Measurements from ENCODE around the gene RAF1.
A peak's percentile ranks its signal among the peaks of the same experiment; 100 is the strongest.
"Not testable (repeated sequence)": the region's sequence is repeated elsewhere in the genome, so short reads cannot be mapped to it uniquely, and the experiment has no call there.

RAF1 gene

DNA sequence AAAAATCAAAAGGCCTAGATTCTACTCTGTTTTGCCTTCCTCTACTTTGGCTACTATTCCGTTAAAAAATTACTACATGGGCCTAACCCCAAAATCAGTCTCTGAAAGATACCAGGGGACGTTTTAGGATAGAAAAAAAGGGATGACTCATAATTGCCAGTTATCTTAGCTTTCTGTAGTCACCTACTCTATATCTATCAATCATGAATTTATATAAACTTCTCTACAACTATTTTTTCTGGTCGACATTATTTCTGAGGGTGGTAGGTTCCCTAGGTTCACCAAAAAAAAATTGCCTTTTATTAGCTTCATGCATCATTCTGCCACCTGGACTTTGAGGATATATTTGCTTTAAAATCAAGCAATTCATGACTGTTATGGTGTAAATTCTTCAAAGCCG is 36.5 kb downstream of the RAF1 start:
- Histone ChIP-seq H3K9me3 (no peaks in the 10 kb centered on the region), H3K4me3 (no peak overlapping the region), H3K27me3 (no peaks in the 10 kb centered on the region), H3K27ac (peak overlapping the region; percentile 3), H3K36me3 (no peaks in the 10 kb centered on the region), H3K4me1 (peaks cover 0 to 91% (median 39%) of the 10 kb centered on the region in 4 donors)
- intact Hi-C loops (cut with DNase I; ENCODE audit: low total_unique reads) = no loop called here
- no peak for DNase-seq
- TF ChIP-seq, protein P1, sequence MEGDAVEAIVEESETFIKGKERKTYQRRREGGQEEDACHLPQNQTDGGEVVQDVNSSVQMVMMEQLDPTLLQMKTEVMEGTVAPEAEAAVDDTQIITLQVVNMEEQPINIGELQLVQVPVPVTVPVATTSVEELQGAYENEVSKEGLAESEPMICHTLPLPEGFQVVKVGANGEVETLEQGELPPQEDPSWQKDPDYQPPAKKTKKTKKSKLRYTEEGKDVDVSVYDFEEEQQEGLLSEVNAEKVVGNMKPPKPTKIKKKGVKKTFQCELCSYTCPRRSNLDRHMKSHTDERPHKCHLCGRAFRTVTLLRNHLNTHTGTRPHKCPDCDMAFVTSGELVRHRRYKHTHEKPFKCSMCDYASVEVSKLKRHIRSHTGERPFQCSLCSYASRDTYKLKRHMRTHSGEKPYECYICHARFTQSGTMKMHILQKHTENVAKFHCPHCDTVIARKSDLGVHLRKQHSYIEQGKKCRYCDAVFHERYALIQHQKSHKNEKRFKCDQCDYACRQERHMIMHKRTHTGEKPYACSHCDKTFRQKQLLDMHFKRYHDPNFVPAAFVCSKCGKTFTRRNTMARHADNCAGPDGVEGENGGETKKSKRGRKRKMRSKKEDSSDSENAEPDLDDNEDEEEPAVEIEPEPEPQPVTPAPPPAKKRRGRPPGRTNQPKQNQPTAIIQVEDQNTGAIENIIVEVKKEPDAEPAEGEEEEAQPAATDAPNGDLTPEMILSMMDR (IDR thresholded peaks at IDR 0.05) = no peak

DNA sequence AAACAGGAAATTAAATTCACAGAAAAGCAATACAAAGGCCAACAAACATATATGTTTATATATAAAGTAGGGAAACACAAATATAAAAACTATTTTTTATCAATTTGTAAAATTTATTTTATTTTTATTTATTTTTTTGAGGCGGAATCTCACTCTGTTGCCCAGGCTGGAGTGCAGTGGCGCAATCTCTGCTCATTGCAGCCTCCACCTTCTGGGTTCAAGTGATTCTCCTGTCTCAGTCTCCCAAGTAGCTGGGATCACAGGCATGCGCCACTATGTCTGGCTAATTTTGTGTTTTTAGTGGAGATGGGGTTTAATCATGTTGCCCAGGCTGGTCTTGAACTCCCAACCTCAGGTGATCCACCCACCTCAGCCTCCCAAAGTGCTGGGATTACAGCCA is 39.0 kb downstream of the RAF1 start:
- intact Hi-C loops (cut with DNase I; ENCODE audit: low total_unique reads); H3K9me3 ChIP-seq; H3K27ac ChIP-seq; H3K4me3 ChIP-seq; H3K27me3 ChIP-seq; H3K36me3 ChIP-seq; DNase-seq: not testable (repeated sequence)
- H3K4me1 ChIP-seq = peaks cover 0 to 86% (median 38%) of the 10 kb centered on the region in 4 donors

DNA sequence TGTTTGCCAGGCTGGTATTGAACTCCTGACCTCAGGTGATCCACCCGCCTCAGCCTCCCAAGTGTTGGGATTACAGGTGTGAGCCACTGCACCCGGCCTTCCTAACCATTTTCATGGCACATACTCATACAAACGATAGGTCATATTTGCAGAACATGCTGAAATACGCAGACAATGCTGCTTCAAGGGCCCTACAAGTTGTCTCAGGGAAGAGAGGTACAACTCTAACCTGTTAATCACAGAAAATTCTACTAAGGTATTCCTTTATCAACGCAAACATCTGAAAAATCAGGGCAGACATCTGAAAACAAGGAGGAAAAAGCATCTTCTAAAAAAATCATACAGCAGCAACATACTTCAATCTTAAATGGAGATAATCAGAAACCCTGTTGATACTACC is 39.9 kb downstream of the RAF1 start:
- TF ChIP-seq, protein P1 (IDR thresholded peaks at IDR 0.05) = no peak
- H3K36me3 ChIP-seq = no peaks in the 10 kb centered on the region
- intact Hi-C loops (cut with DNase I; ENCODE audit: low total_unique reads) = no loop called here
- H3K27ac ChIP-seq = peak overlapping the region in 1 of 2 donors; percentile 5
- DNase-seq = no peak
- H3K4me1 ChIP-seq = peaks cover 0 to 77% (median 31%) of the 10 kb centered on the region in 4 donors
- H3K4me3 ChIP-seq = no peak overlapping the region
- H3K9me3 ChIP-seq = no peaks in the 10 kb centered on the region
- no peaks in the 10 kb centered on the region for H3K27me3 ChIP-seq

DNA sequence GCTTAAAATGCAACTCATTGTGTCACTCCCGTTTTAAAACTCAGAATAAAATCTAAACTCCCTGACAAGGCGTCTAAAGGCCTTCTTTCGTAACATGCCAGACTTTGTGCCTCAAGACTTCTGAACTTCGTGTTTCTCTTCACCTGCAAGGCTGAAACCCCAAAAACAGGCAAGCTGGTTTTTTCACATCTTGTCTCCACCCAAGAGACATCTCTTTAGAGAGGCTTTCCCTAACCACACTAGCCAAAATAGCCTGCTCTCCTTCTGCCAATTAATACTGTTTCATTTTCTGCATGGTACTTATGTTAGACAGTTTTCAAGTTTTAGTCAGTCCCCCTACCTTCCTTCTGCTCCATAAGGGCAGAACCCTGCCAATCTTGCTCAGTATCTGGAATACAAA is 41.6 kb downstream of the RAF1 start:
- no peak overlapping the region for H3K4me3 ChIP-seq
- H3K4me1 ChIP-seq = peaks cover 0 to 62% (median 22%) of the 10 kb centered on the region in 4 donors
- H3K27ac ChIP-seq = no peak overlapping the region
- no peak for DNase-seq
- H3K9me3 ChIP-seq = no peaks in the 10 kb centered on the region
- intact Hi-C loops (cut with DNase I; ENCODE audit: low total_unique reads) = no loop called here
- TF ChIP-seq, protein P1 (IDR thresholded peaks at IDR 0.05) = no peak
- H3K36me3 ChIP-seq = peaks cover 10 to 12% (median 12%) of the 10 kb centered on the region in 3 donors
- H3K27me3 ChIP-seq = no peaks in the 10 kb centered on the region

DNA sequence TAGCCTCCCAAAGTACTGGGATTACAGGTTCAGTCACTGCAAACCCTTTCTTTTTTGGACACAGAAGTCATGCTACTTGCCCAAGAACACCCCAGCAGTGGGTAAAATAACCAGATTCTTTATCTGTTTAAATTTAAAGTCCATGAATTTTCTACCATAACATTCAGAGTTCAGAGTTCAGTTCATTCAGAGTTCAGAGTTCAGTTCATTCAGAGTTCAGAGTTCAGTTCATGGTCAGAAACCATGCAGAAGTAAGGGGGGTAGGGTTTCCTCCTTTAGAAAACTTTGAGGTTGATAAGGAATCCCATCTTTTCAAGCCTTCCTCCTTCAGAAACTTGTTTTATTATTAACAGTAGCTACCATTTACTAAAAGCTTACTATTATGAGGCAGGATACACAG is 43.2 kb downstream of the RAF1 start:
- peaks cover 0 to 47% (median 19%) of the 10 kb centered on the region in 4 donors for H3K4me1 ChIP-seq
- no peak for DNase-seq
- TF ChIP-seq, protein P1 (IDR thresholded peaks at IDR 0.05) = no peak
- H3K27me3 ChIP-seq = no peaks in the 10 kb centered on the region
- no peak overlapping the region for H3K27ac ChIP-seq
- peaks cover 17 to 27% (median 22%) of the 10 kb centered on the region in 3 donors for H3K36me3 ChIP-seq
- intact Hi-C loops (cut with DNase I; ENCODE audit: low total_unique reads) = no loop called here
- no peaks in the 10 kb centered on the region for H3K9me3 ChIP-seq
- no peak overlapping the region for H3K4me3 ChIP-seq

DNA sequence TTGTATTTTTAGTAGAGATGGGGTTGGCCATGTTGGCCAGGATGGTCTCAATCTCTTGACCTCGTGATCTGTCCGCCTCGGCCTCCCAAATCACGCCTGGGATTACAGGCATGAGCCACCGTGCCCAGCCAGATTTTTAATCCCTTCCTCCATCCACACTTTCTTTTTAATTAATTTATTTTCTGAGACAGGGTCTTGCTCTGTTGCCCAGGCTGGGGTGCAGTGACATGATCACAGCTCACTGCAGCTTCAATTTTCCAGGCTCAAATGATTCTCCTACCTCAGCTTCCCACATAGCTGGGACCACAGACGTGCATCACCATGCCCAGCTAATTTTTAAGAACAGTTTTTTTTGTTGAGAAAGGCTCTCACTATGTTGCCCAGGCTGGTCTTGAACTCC is 43.6 kb downstream of the RAF1 start:
- Histone ChIP-seq H3K4me1 (peaks cover 0 to 44% (median 16%) of the 10 kb centered on the region in 4 donors), H3K27ac (no peak overlapping the region), H3K9me3 (no peaks in the 10 kb centered on the region), H3K4me3 (no peak overlapping the region), H3K27me3 (no peaks in the 10 kb centered on the region), H3K36me3 (peaks cover 17 to 31% (median 22%) of the 10 kb centered on the region in 3 donors)
- TF ChIP-seq, protein P1 (IDR thresholded peaks at IDR 0.05) = no peak
- intact Hi-C loops (cut with DNase I; ENCODE audit: low total_unique reads) = no loop called here
- DNase-seq = no peak

Data from tibial artery (tissue), 4 donors.